ENCODE data around the gene CNTN1. TPM values are rescaled to one million over a fixed set of nuclear protein-coding genes. Genes with fewer than 3 reads are reported as not detected.

Gene CNTN1
- total RNA-seq, 1 experiment from 2014 or later = 6.5 TPM

DNA sequence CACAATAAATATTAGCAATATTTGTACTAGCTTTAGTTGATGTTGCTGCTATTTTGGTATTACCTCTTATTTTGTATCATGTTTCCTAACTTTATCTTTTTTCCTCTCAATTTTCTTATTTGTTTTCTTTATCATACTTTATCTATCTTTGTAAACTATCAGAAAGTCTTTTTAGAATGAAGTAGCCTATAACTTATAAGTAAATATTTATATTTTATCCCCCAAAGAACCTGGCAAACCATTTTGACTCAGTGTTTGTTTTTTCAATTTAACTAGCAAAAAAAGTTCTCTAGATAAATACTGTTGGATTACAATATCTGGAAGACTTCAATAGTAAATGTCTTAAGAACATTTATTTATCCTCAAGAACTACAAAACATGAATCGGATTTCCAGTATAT lies 360.2 kb downstream of the CNTN1 start:
- H3K9ac ChIP-seq (ENCODE audit: extremely low read depth, insufficient read length, low read length) = no peak overlapping the region
- no peaks in the 10 kb centered on the region for H3K36me3 Mint-ChIP-seq (ENCODE audit: insufficient read depth in 1 of 3, low read depth in 3 of 3)
- TF ChIP-seq, protein P1, sequence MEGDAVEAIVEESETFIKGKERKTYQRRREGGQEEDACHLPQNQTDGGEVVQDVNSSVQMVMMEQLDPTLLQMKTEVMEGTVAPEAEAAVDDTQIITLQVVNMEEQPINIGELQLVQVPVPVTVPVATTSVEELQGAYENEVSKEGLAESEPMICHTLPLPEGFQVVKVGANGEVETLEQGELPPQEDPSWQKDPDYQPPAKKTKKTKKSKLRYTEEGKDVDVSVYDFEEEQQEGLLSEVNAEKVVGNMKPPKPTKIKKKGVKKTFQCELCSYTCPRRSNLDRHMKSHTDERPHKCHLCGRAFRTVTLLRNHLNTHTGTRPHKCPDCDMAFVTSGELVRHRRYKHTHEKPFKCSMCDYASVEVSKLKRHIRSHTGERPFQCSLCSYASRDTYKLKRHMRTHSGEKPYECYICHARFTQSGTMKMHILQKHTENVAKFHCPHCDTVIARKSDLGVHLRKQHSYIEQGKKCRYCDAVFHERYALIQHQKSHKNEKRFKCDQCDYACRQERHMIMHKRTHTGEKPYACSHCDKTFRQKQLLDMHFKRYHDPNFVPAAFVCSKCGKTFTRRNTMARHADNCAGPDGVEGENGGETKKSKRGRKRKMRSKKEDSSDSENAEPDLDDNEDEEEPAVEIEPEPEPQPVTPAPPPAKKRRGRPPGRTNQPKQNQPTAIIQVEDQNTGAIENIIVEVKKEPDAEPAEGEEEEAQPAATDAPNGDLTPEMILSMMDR (conservative IDR thresholded peaks at IDR 0.05) = no peak

More for the DNA sequence above, 360.2 kb downstream of the CNTN1 start:
- Mint-ChIP-seq H3K4me1 (no peaks in the 10 kb centered on the region), H3K4me3 (no peak overlapping the region), H3K9me3 (no peaks in the 10 kb centered on the region), H3K27me3 (ENCODE audit: low read depth) (no peaks in the 10 kb centered on the region), H3K27ac (no peak overlapping the region)
- Histone ChIP-seq H2BK12ac (ENCODE audit: insufficient read length, low read depth, low read length) (no peak overlapping the region), H3K27ac (ENCODE audit: insufficient read length, low read depth, low read length) (no peak overlapping the region), H3K79me1 (ENCODE audit: insufficient read depth, low read depth, low read length, poor library complexity, severe bottlenecking) (no peaks in the 10 kb centered on the region), H3K4ac (ENCODE audit: low read depth, low read length) (no peak overlapping the region), H2AFZ (ENCODE audit: low read length) (no peak overlapping the region), H3K27me3 (ENCODE audit: insufficient read depth, low read length) (no peaks in the 10 kb centered on the region), H3K4me1 (ENCODE audit: insufficient read depth, low read length) (no peaks in the 10 kb centered on the region), H3K79me2 (ENCODE audit: insufficient read depth, low read length) (no peaks in the 10 kb centered on the region), H2BK15ac (ENCODE audit: low read depth, low read length) (no peak overlapping the region), H2BK5ac (ENCODE audit: insufficient read length, low read length) (no peak overlapping the region), H3K14ac (ENCODE audit: insufficient read depth, low read length) (no peak overlapping the region), H4K5ac (ENCODE audit: insufficient read length, low read depth, low read length) (no peak overlapping the region), H3K23me2 (ENCODE audit: insufficient read length, low read depth, low read length, poor library complexity, severe bottlenecking) (no peaks in the 10 kb centered on the region), H4K91ac (ENCODE audit: insufficient read length, low read depth, low read length) (no peak overlapping the region), H2BK120ac (ENCODE audit: low read depth, low read length, poor library complexity, severe bottlenecking) (no peak overlapping the region), H4K20me1 (ENCODE audit: control insufficient read depth, insufficient read depth, insufficient read length) (no peaks in the 10 kb centered on the region), H2BK20ac (ENCODE audit: low read depth, low read length, poor library complexity, severe bottlenecking) (no peak overlapping the region), H3K56ac (ENCODE audit: insufficient read length, low read depth, low read length) (no peak overlapping the region), H3T11ph (ENCODE audit: low read length) (no peak overlapping the region), H3K4me2 (ENCODE audit: insufficient read depth, insufficient read length, low read length) (no peak overlapping the region), H2AK5ac (ENCODE audit: insufficient read length, low read length) (no peak overlapping the region), H3K23ac (ENCODE audit: insufficient read length, low read depth, low read length) (no peak overlapping the region), H3K9me3 (ENCODE audit: control insufficient read depth, low read depth, low read length) (no peaks in the 10 kb centered on the region), H4K8ac (replicated peaks; ENCODE audit: insufficient read length, low read depth, low read length) (no peak overlapping the region), H3K18ac (ENCODE audit: insufficient read length, low read depth, low read length) (no peak overlapping the region)
- WGBS (ENCODE audit: extremely low coverage, insufficient read length, low lambda C conversion rate) = no CpG with 5 or more reads among the region's 1 CpG
- no peak for DNase-seq

Measured in H9 (cell line).